ENCODE measurements around the gene PDE4D.

DNA sequence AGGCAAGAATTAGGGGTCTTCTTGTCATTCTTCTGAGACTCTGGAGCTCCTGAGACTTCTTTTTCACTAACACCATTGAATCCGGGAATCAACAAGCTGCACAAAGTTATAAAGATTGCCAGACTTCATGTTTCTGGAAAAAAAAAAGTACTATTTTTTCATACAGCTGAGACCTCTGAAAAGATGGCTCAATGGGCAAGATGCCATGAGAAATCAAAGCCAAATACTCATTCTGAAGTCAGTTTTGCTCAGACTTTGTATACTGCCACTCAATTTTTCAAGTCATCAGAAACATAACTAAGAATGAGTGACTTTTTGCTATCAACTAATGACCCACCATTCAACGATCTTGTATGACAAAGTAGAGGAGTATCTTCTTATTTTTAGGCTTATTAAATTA, 798.7 kb downstream of the PDE4D start:
- no peak for TF ChIP-seq POLR2A (IDR thresholded peaks at IDR 0.05)
- TF ChIP-seq, protein P1, sequence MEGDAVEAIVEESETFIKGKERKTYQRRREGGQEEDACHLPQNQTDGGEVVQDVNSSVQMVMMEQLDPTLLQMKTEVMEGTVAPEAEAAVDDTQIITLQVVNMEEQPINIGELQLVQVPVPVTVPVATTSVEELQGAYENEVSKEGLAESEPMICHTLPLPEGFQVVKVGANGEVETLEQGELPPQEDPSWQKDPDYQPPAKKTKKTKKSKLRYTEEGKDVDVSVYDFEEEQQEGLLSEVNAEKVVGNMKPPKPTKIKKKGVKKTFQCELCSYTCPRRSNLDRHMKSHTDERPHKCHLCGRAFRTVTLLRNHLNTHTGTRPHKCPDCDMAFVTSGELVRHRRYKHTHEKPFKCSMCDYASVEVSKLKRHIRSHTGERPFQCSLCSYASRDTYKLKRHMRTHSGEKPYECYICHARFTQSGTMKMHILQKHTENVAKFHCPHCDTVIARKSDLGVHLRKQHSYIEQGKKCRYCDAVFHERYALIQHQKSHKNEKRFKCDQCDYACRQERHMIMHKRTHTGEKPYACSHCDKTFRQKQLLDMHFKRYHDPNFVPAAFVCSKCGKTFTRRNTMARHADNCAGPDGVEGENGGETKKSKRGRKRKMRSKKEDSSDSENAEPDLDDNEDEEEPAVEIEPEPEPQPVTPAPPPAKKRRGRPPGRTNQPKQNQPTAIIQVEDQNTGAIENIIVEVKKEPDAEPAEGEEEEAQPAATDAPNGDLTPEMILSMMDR (IDR thresholded peaks at IDR 0.05): no peak
- no peak for TF ChIP-seq EP300 (IDR thresholded peaks at IDR 0.05)

Data from tibial nerve (tissue), 4 donors.